Measurements from ENCODE around the gene SLC35E1.

SLC35E1 gene

GRCh38 chr19:16572332-16573211 lies at the start of gene SLC35E1:
Gene SLC35E1, minus strand, starts transcription at chr19:16572415. Its CDS starts 51 bp downstream, at chr19:16572364.
- Histone ChIP-seq H3K4me3 (ENCODE audit: low read length in 2 of 2) (peak within 1 kb of the TSS; percentile 89 to 96), H3K4me1 (ENCODE audit: control insufficient read depth, insufficient read depth, low read length) (peaks cover 37% of the 10 kb centered on the region), H3K27ac (ENCODE audit: low read length) (peak within 1 kb of the TSS; percentile 73), H3K9me3 (ENCODE audit: control insufficient read depth in 2 of 2, low read length in 2 of 2) (no peaks in the 10 kb centered on the region), H3K9ac (ENCODE audit: low read length in 2 of 2) (peak within 1 kb of the TSS; percentile 86 to 92), H3K27me3 (ENCODE audit: control insufficient read depth in 1 of 2, insufficient read depth in 2 of 2, low read length in 2 of 2) (no peaks in the 10 kb centered on the region), H3K36me3 (ENCODE audit: control insufficient read depth in 2 of 2, insufficient read depth in 2 of 2, low read length in 2 of 2) (peaks cover 14 to 21% of the 10 kb centered on the region in 2 donors)

GRCh38 chr19:16621165-16621800 lies 49.1 kb upstream of the SLC35E1 start:
- Histone ChIP-seq H3K4me1 (ENCODE audit: control insufficient read depth, insufficient read depth, low read length) (peaks cover 42% of the 10 kb centered on the region), H3K9me3 (ENCODE audit: control insufficient read depth in 2 of 2, low read length in 2 of 2) (no peaks in the 10 kb centered on the region), H3K9ac (ENCODE audit: low read length in 2 of 2) (no peak overlapping the region), H3K27me3 (ENCODE audit: control insufficient read depth in 1 of 2, insufficient read depth in 2 of 2, low read length in 2 of 2) (no peaks in the 10 kb centered on the region), H3K36me3 (ENCODE audit: control insufficient read depth in 2 of 2, insufficient read depth in 2 of 2, low read length in 2 of 2) (peaks cover 0 to 7% of the 10 kb centered on the region in 2 donors), H3K4me3 (ENCODE audit: low read length in 2 of 2) (no peak overlapping the region), H3K27ac (ENCODE audit: low read length) (peak overlapping the region; percentile 18)

GRCh38 chr19:16620584-16620983 lies 48.4 kb upstream of the SLC35E1 start:
- no peaks in the 10 kb centered on the region for H3K27me3 ChIP-seq (ENCODE audit: control insufficient read depth in 1 of 2, insufficient read depth in 2 of 2, low read length in 2 of 2)
- no peaks in the 10 kb centered on the region for H3K9me3 ChIP-seq (ENCODE audit: control insufficient read depth in 2 of 2, low read length in 2 of 2)
- peak overlapping the region; percentile 31 for H3K27ac ChIP-seq (ENCODE audit: low read length)
- peaks cover 0 to 7% of the 10 kb centered on the region in 2 donors for H3K36me3 ChIP-seq (ENCODE audit: control insufficient read depth in 2 of 2, insufficient read depth in 2 of 2, low read length in 2 of 2)
- H3K9ac ChIP-seq (ENCODE audit: low read length in 2 of 2) = no peak overlapping the region
- no peak overlapping the region for H3K4me3 ChIP-seq (ENCODE audit: low read length in 2 of 2)
- H3K4me1 ChIP-seq (ENCODE audit: control insufficient read depth, insufficient read depth, low read length) = peaks cover 42% of the 10 kb centered on the region

- no peak overlapping the region for H3K4me3 ChIP-seq (ENCODE audit: low read length in 2 of 2)
- H3K36me3 ChIP-seq (ENCODE audit: control insufficient read depth in 2 of 2, insufficient read depth in 2 of 2, low read length in 2 of 2) = peaks cover 0 to 7% of the 10 kb centered on the region in 2 donors
- peak overlapping the region in 1 of 2 donors; percentile 31 for H3K9ac ChIP-seq (ENCODE audit: low read length in 2 of 2)
- peaks cover 42% of the 10 kb centered on the region for H3K4me1 ChIP-seq (ENCODE audit: control insufficient read depth, insufficient read depth, low read length)
- no peaks in the 10 kb centered on the region for H3K27me3 ChIP-seq (ENCODE audit: control insufficient read depth in 1 of 2, insufficient read depth in 2 of 2, low read length in 2 of 2)
- peak overlapping the region; percentile 31 for H3K27ac ChIP-seq (ENCODE audit: low read length)
- no peaks in the 10 kb centered on the region for H3K9me3 ChIP-seq (ENCODE audit: control insufficient read depth in 2 of 2, low read length in 2 of 2)
Observed at GRCh38 chr19:16620018-16620417, 47.8 kb upstream of the SLC35E1 start.

GRCh38 chr19:16619457-16619856 lies 47.2 kb upstream of the SLC35E1 start:
- H3K36me3 ChIP-seq (ENCODE audit: control insufficient read depth in 2 of 2, insufficient read depth in 2 of 2, low read length in 2 of 2) = peaks cover 0 to 4% of the 10 kb centered on the region in 2 donors
- no peak overlapping the region for H3K27ac ChIP-seq (ENCODE audit: low read length)
- H3K4me3 ChIP-seq (ENCODE audit: low read length in 2 of 2) = peak overlapping the region in 1 of 2 donors; percentile 8
- H3K9me3 ChIP-seq (ENCODE audit: control insufficient read depth in 2 of 2, low read length in 2 of 2) = no peaks in the 10 kb centered on the region
- no peaks in the 10 kb centered on the region for H3K27me3 ChIP-seq (ENCODE audit: control insufficient read depth in 1 of 2, insufficient read depth in 2 of 2, low read length in 2 of 2)
- peaks cover 42% of the 10 kb centered on the region for H3K4me1 ChIP-seq (ENCODE audit: control insufficient read depth, insufficient read depth, low read length)
- no peak overlapping the region for H3K9ac ChIP-seq (ENCODE audit: low read length in 2 of 2)

- Histone ChIP-seq H3K27ac (ENCODE audit: low read length) (no peak overlapping the region), H3K4me3 (ENCODE audit: low read length in 2 of 2) (no peak overlapping the region), H3K9me3 (ENCODE audit: control insufficient read depth in 2 of 2, low read length in 2 of 2) (no peaks in the 10 kb centered on the region), H3K9ac (ENCODE audit: low read length in 2 of 2) (no peak overlapping the region), H3K4me1 (ENCODE audit: control insufficient read depth, insufficient read depth, low read length) (peaks cover 42% of the 10 kb centered on the region), H3K27me3 (ENCODE audit: control insufficient read depth in 1 of 2, insufficient read depth in 2 of 2, low read length in 2 of 2) (no peaks in the 10 kb centered on the region), H3K36me3 (ENCODE audit: control insufficient read depth in 2 of 2, insufficient read depth in 2 of 2, low read length in 2 of 2) (no peaks in the 10 kb centered on the region)
Observed at GRCh38 chr19:16618248-16618647, 46.0 kb upstream of the SLC35E1 start.

- Histone ChIP-seq H3K36me3 (ENCODE audit: control insufficient read depth in 2 of 2, insufficient read depth in 2 of 2, low read length in 2 of 2) (no peaks in the 10 kb centered on the region), H3K27me3 (ENCODE audit: control insufficient read depth in 1 of 2, insufficient read depth in 2 of 2, low read length in 2 of 2) (no peaks in the 10 kb centered on the region), H3K9ac (ENCODE audit: low read length in 2 of 2) (no peak overlapping the region), H3K27ac (ENCODE audit: low read length) (no peak overlapping the region), H3K4me3 (ENCODE audit: low read length in 2 of 2) (no peak overlapping the region), H3K9me3 (ENCODE audit: control insufficient read depth in 2 of 2, low read length in 2 of 2) (no peaks in the 10 kb centered on the region), H3K4me1 (ENCODE audit: control insufficient read depth, insufficient read depth, low read length) (peaks cover 33% of the 10 kb centered on the region)
Observed at GRCh38 chr19:16615808-16616207, 43.6 kb upstream of the SLC35E1 start.

GRCh38 chr19:16614941-16615340 lies 42.7 kb upstream of the SLC35E1 start:
- Histone ChIP-seq H3K4me1 (ENCODE audit: control insufficient read depth, insufficient read depth, low read length) (peaks cover 27% of the 10 kb centered on the region), H3K36me3 (ENCODE audit: control insufficient read depth in 2 of 2, insufficient read depth in 2 of 2, low read length in 2 of 2) (no peaks in the 10 kb centered on the region), H3K27ac (ENCODE audit: low read length) (no peak overlapping the region)

GRCh38 chr19:16613841-16614240 lies 41.6 kb upstream of the SLC35E1 start:
- H3K27ac ChIP-seq (ENCODE audit: low read length) = no peak overlapping the region
- H3K9me3 ChIP-seq (ENCODE audit: control insufficient read depth in 2 of 2, low read length in 2 of 2) = no peaks in the 10 kb centered on the region
- H3K9ac ChIP-seq (ENCODE audit: low read length in 2 of 2) = no peak overlapping the region
- no peaks in the 10 kb centered on the region for H3K27me3 ChIP-seq (ENCODE audit: control insufficient read depth in 1 of 2, insufficient read depth in 2 of 2, low read length in 2 of 2)
- peaks cover 16% of the 10 kb centered on the region for H3K4me1 ChIP-seq (ENCODE audit: control insufficient read depth, insufficient read depth, low read length)
- H3K36me3 ChIP-seq (ENCODE audit: control insufficient read depth in 2 of 2, insufficient read depth in 2 of 2, low read length in 2 of 2) = no peaks in the 10 kb centered on the region
- H3K4me3 ChIP-seq (ENCODE audit: low read length in 2 of 2) = no peak overlapping the region

More at GRCh38 chr19:16614941-16615340, 42.7 kb upstream of the SLC35E1 start:
- no peak overlapping the region for H3K9ac ChIP-seq (ENCODE audit: low read length in 2 of 2)
- H3K9me3 ChIP-seq (ENCODE audit: control insufficient read depth in 2 of 2, low read length in 2 of 2) = no peaks in the 10 kb centered on the region
- H3K4me3 ChIP-seq (ENCODE audit: low read length in 2 of 2) = no peak overlapping the region
- no peaks in the 10 kb centered on the region for H3K27me3 ChIP-seq (ENCODE audit: control insufficient read depth in 1 of 2, insufficient read depth in 2 of 2, low read length in 2 of 2)

GRCh38 chr19:16612636-16613035 lies 40.4 kb upstream of the SLC35E1 start:
- Histone ChIP-seq H3K4me3 (ENCODE audit: low read length in 2 of 2) (no peak overlapping the region), H3K9ac (ENCODE audit: low read length in 2 of 2) (no peak overlapping the region), H3K27me3 (ENCODE audit: control insufficient read depth in 1 of 2, insufficient read depth in 2 of 2, low read length in 2 of 2) (no peaks in the 10 kb centered on the region), H3K4me1 (ENCODE audit: control insufficient read depth, insufficient read depth, low read length) (peaks cover 13% of the 10 kb centered on the region), H3K36me3 (ENCODE audit: control insufficient read depth in 2 of 2, insufficient read depth in 2 of 2, low read length in 2 of 2) (no peaks in the 10 kb centered on the region), H3K27ac (ENCODE audit: low read length) (no peak overlapping the region), H3K9me3 (ENCODE audit: control insufficient read depth in 2 of 2, low read length in 2 of 2) (no peaks in the 10 kb centered on the region)
